Parathyroid adenoma (tissue), 2 donors: ENCODE measurements around the gene TGFB1.

Source experiments
- H2AFZ ChIP-seq: fragments of 300-600 bp; sonication (generic); one replicate; pipeline ENCODE4 v1.7.0; 2017; ENCODE audit warnings: antibody characterized with exemption, mild to moderate bottlenecking
- H3K27ac ChIP-seq: fragments of 300-600 bp; sonication (generic); one replicate; pipeline ENCODE4 v1.7.0; 2017
- H3K27me3 ChIP-seq: fragments of 300-600 bp; sonication (generic); one replicate; pipeline ENCODE4 v1.7.0; 2017; ENCODE audit warnings: low read length; ENCODE audit not compliant: control insufficient read depth, insufficient read depth
- H3K36me3 ChIP-seq: fragments of 300-600 bp; sonication (generic); one replicate; pipeline ENCODE4 v1.7.0; 2017; ENCODE audit warnings: low read length; ENCODE audit not compliant: control insufficient read depth, insufficient read depth
- H3K4me1 ChIP-seq: fragments of 300-600 bp; sonication (generic); one replicate; pipeline ENCODE4 v1.7.0; 2017; ENCODE audit warnings: control low read depth
- H3K4me2 ChIP-seq: fragments of 300-600 bp; sonication (generic); one replicate; pipeline ENCODE4 v1.7.0; 2017; ENCODE audit warnings: low read length
- H3K4me3 ChIP-seq: fragments of 300-600 bp; sonication (generic); one replicate; pipeline ENCODE4 v1.7.0; 2017; ENCODE audit warnings: low read depth, low read length
- H3K79me2 ChIP-seq: fragments of 300-600 bp; sonication (generic); one replicate; pipeline ENCODE4 v1.7.0; 2017; ENCODE audit warnings: control low read depth
- H3K9ac ChIP-seq: fragments of 300-600 bp; sonication (generic); one replicate; pipeline ENCODE4 v1.7.0; 2017; ENCODE audit warnings: mild to moderate bottlenecking
- H3K9me3 ChIP-seq: fragments of 300-600 bp; sonication (generic); one replicate; pipeline ENCODE4 v1.7.0; 2017; ENCODE audit warnings: low read length; ENCODE audit not compliant: control insufficient read depth
- TF ChIP-seq, protein P1 (sequence below): fragments of 300-600 bp; sonication (generic); IDR thresholded peaks from one replicate; pipeline ENCODE4 v1.7.0; 2017; ENCODE audit warnings: antibody characterized with exemption, mild to moderate bottlenecking
- donor health status: primary hyperparathyroidism.

Gene TGFB1

DNA sequence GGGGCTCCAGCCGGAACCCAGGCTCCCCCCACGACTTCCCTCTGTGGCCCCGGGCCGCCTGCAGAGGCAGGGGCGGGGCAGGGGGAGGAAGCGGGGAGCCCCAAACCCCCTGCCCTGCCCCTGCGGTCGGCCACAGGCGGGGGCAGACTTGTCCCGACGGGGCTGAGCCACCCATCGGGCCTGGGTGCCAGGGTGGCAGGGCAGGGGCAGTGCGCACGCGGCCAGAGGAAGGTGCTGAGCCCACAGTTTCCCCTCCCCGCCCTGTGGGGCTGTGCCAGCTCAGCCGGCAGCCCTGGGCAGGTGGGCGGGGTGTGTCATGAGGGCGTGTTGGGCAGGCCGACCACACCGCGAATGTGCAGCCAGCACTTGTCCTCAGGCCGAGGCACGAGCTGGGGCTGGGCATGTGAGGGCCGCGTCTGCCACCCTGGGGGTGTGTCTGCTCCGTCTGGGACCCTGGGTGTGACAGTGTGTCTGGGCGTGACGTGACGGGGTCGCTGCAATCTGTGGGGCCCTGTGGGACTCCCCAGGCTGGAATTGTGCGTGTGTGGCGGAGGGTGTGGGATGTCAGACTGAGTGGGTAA is 26.1 kb downstream of the TGFB1 start:
- H3K79me2 ChIP-seq: no peaks in the 10 kb centered on the region
- no peaks in the 10 kb centered on the region for H3K36me3 ChIP-seq
- H3K27me3 ChIP-seq: no peaks in the 10 kb centered on the region
- peaks cover 22% of the 10 kb centered on the region for H3K4me1 ChIP-seq
- H2AFZ ChIP-seq: peak overlapping the region; percentile 93
- peak overlapping the region; percentile 37 for H3K27ac ChIP-seq
- H3K9ac ChIP-seq: peak overlapping the region; percentile 40
- peak overlapping the region; percentile 46 for H3K4me3 ChIP-seq
- TF ChIP-seq, protein P1, sequence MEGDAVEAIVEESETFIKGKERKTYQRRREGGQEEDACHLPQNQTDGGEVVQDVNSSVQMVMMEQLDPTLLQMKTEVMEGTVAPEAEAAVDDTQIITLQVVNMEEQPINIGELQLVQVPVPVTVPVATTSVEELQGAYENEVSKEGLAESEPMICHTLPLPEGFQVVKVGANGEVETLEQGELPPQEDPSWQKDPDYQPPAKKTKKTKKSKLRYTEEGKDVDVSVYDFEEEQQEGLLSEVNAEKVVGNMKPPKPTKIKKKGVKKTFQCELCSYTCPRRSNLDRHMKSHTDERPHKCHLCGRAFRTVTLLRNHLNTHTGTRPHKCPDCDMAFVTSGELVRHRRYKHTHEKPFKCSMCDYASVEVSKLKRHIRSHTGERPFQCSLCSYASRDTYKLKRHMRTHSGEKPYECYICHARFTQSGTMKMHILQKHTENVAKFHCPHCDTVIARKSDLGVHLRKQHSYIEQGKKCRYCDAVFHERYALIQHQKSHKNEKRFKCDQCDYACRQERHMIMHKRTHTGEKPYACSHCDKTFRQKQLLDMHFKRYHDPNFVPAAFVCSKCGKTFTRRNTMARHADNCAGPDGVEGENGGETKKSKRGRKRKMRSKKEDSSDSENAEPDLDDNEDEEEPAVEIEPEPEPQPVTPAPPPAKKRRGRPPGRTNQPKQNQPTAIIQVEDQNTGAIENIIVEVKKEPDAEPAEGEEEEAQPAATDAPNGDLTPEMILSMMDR: no peak
- no peaks in the 10 kb centered on the region for H3K9me3 ChIP-seq
- H3K4me2 ChIP-seq: peak overlapping the region; percentile 85

DNA sequence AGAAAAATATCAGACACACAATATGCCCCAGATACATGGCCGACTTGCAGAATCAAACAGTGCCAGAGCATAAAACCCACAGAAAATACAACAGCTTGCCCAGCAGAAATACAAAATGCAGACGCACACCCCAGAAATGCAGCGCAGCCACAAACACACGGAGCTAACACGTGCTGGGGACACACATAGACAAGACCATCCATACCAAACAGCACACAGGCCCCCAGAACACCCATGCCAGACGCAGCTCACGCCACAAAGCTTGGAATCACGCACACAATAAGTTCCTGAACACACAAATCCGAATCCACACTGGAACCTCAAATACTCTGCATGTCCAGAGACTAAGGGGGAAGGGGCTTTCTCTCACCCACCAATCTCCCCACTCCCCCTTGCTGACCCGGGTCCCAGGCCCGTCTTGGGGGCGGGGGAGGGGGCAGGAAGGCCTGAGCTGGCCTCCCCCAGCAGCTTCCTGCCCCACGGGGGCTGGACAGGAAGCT is 26.6 kb downstream of the TGFB1 start:
- peak overlapping the region; percentile 46 for H3K4me3 ChIP-seq

DNA sequence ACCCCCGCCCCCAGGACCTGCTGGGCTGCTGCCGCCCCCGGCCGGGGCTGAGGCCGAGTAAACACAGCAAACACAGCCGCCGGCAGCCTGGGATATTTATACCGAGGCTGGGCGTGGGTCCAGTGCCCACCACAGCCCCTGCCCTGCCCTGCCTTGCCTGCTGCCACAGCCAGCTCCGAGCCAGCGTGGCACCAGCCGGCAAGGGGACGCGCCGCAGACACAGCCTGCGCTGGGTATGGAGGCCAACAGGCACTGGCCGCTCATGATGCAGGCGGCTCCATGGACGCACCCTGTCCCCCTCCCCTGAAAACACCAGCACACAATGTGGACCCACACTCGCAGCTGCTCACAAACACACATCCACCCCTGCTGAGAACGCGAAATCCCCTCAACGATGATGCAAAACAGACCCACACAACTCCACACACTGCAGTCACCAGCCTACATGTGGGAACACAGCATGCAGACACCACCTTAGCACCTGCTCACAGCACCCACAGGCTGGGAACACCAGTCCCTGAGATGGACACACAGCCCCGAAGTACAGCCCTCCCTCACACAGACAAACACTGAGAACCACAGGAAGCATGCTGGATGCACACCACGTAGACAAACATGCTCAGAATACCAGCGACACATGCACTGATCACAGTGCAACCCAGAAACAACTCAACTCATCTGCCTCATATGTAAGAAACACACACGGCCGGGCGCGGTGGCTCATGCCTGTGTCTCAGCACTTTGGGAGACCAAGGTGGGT is 27.6 kb downstream of the TGFB1 start:
- Histone ChIP-seq H3K4me2 (peak overlapping the region; percentile 8), H3K79me2 (no peaks in the 10 kb centered on the region), H3K27me3 (no peaks in the 10 kb centered on the region), H3K9ac (no peak overlapping the region), H3K27ac (peak overlapping the region; percentile 59), H3K4me1 (peaks cover 22% of the 10 kb centered on the region), H3K36me3 (no peaks in the 10 kb centered on the region), H3K4me3 (no peak overlapping the region), H2AFZ (peak overlapping the region; percentile 75), H3K9me3 (no peaks in the 10 kb centered on the region)
- TF ChIP-seq, protein P1: no peak

More for the DNA sequence above, 26.6 kb downstream of the TGFB1 start:
- Histone ChIP-seq H3K27ac (peak overlapping the region; percentile 37), H3K4me2 (peak overlapping the region; percentile 85), H3K9ac (peak overlapping the region; percentile 40), H3K36me3 (no peaks in the 10 kb centered on the region), H3K79me2 (no peaks in the 10 kb centered on the region), H2AFZ (peak overlapping the region; percentile 93), H3K27me3 (no peaks in the 10 kb centered on the region), H3K9me3 (no peaks in the 10 kb centered on the region), H3K4me1 (peaks cover 22% of the 10 kb centered on the region)
- TF ChIP-seq, protein P1: no peak

DNA sequence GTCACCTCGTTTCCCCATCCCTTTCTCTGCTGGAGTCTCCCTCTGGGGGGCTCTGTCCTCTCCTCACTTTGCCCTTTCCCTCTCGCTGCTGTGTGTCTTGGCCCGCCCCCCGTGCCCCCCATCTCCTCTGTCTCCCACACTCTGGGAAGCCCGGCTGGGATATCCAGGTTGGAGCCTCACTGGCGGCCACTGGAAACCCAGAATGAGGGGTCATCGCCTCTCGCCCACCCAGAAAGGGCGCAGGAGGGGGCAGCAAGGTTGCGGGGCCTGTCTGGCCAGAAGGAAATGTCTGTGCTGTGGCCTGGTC is 28.1 kb downstream of the TGFB1 start:
- Histone ChIP-seq H3K27ac (peak overlapping the region; percentile 59), H3K4me1 (peaks cover 22% of the 10 kb centered on the region), H3K27me3 (no peaks in the 10 kb centered on the region), H2AFZ (peak overlapping the region; percentile 75), H3K79me2 (no peaks in the 10 kb centered on the region), H3K36me3 (no peaks in the 10 kb centered on the region), H3K4me3 (no peak overlapping the region), H3K9ac (no peak overlapping the region), H3K4me2 (peak overlapping the region; percentile 8), H3K9me3 (no peaks in the 10 kb centered on the region)
- TF ChIP-seq, protein P1: no peak
